GM12875 (cell line): ENCODE results near the gene ZBTB11.
"Not testable (repeated sequence)": the region's sequence is repeated elsewhere in the genome, so short reads cannot be mapped to it uniquely, and the experiment has no call there.

Source experiments
- H3K4me3 ChIP-seq: one replicate; pipeline ENCODE4 v1.5.1; 2011; ENCODE audit warnings: low read depth, low read length, control low read depth
- CTCF ChIP-seq: IDR thresholded peaks from 2 replicates; pipeline ENCODE4 v1.5.1; 2011; ENCODE audit warnings: low read depth, mild to moderate bottlenecking, control low read depth, inconsistent platforms, low read length, moderate library complexity, borderline replicate concordance; ENCODE audit not compliant: insufficient read depth

The ZBTB11 gene

GRCh38 chr3:101642441-101642840, 34.5 kb downstream of the ZBTB11 start:
- no peak overlapping the region for H3K4me3 ChIP-seq
- TF ChIP-seq CTCF, result no peak

GRCh38 chr3:101641397-101642115, 35.4 kb downstream of the ZBTB11 start:
- not testable (repeated sequence) for H3K4me3 ChIP-seq

GRCh38 chr3:101640256-101640655, 36.7 kb downstream of the ZBTB11 start:
- no peak for TF ChIP-seq CTCF

GRCh38 chr3:101639280-101639963, 37.5 kb downstream of the ZBTB11 start:
- no peak for TF ChIP-seq CTCF
- no peak overlapping the region for H3K4me3 ChIP-seq

More at GRCh38 chr3:101640256-101640655, 36.7 kb downstream of the ZBTB11 start:
- no peak overlapping the region for H3K4me3 ChIP-seq

GRCh38 chr3:101638261-101638745, 38.6 kb downstream of the ZBTB11 start:
- TF ChIP-seq CTCF, result no peak
- H3K4me3 ChIP-seq, result no peak overlapping the region

- TF ChIP-seq CTCF, result no peak
- no peak overlapping the region for H3K4me3 ChIP-seq
Measured at GRCh38 chr3:101637451-101637850, 39.5 kb downstream of the ZBTB11 start.

GRCh38 chr3:101635954-101636798, 40.8 kb downstream of the ZBTB11 start:
- peak; percentile 59 for TF ChIP-seq CTCF
- no peak overlapping the region for H3K4me3 ChIP-seq
